Transverse colon (tissue), 4 donors: ENCODE measurements around the gene SEPTIN8. TPM values are rescaled to one million over a fixed set of nuclear protein-coding genes. Genes with fewer than 3 reads are reported as not detected.

Source experiments
- DNase-seq: peaks from one replicate; pipeline ENCODE4 v3.0.0-alpha.2; 2019
- H3K27ac ChIP-seq, 4 donors: fragments of 200-600 bp; sonication (generic); 2 replicates each; pipeline ENCODE4 v1.5.1; 2016 to 2018; ENCODE audit warnings: inconsistent platforms in 4 of 4
- H3K27me3 ChIP-seq: fragments of 200-600 bp; sonication (generic); 2 replicates; pipeline ENCODE4 v1.5.1; 2017; ENCODE audit warnings: inconsistent platforms
- H3K36me3 ChIP-seq, 4 donors: fragments of 200-600 bp; sonication (generic); 2 replicates each; pipeline ENCODE4 v1.5.1; 2017 to 2019; ENCODE audit warnings: inconsistent platforms in 4 of 4
- H3K4me1 ChIP-seq, 4 donors: fragments of 200-600 bp; sonication (generic); 2 replicates each; pipeline ENCODE4 v1.5.1; 2017 to 2020; ENCODE audit warnings: inconsistent platforms in 4 of 4
- H3K4me3 ChIP-seq, 4 donors: fragments of 200-600 bp; sonication (generic); 1 replicate in 1 of 4; 2 replicates in 3 of 4; pipeline versions ENCODE4 v1.5.1 to v1.6.1; 2017 to 2019; ENCODE audit warnings: inconsistent platforms in 4 of 4
- H3K9me3 ChIP-seq, 2 donors: fragments of 200-600 bp; sonication (generic); 2 replicates each; pipeline ENCODE4 v1.5.1; 2017 to 2019; ENCODE audit warnings: inconsistent platforms in 2 of 2
- CTCF ChIP-seq, 5 experiments: fragments of 200-600 bp in 3 of 5; fragments of 450-650 bp in 2 of 5; sonication (generic) in 3 of 5; IDR thresholded peaks; 1 replicate in 2 of 5; 2 replicates in 3 of 5; pipeline ENCODE4 v1.5.1; 2016 to 2017; ENCODE audit warnings: antibody characterized with exemption in 5 of 5, inconsistent platforms in 3 of 5, mild to moderate bottlenecking in 2 of 5, moderate library complexity in 1 of 5
- EP300 ChIP-seq: sonication (generic); formaldehyde crosslinking; IDR thresholded peaks from one replicate; pipeline ENCODE4 v1.6.1; 2017; ENCODE audit warnings: antibody characterized with exemption, low read depth
- POLR2A ChIP-seq: fragments of 450-650 bp; IDR thresholded peaks from one replicate; pipeline ENCODE4 v1.6.1; 2016; ENCODE audit warnings: antibody characterized with exemption, mild to moderate bottlenecking, moderate library complexity
- POLR2AphosphoS5 ChIP-seq, 3 donors: sonication (generic); formaldehyde crosslinking; IDR thresholded peaks; one replicate each; pipeline ENCODE4 v1.6.1; 2016; ENCODE audit warnings: antibody characterized with exemption in 3 of 3
- WGBS, 2 donors: methylation state at CpG; one replicate each; pipeline ENCODE4 v1.1.5; 2018; ENCODE audit warnings: low coverage in 1 of 2; 5-methylcytosine and 5-hydroxymethylcytosine counted together
- in situ Hi-C, 4 donors: fragments of 200-750 bp; cut with MboI; loops; one replicate each; pipeline versions ENCODE4 v1.15.0 to v1.15.1; 2017; ENCODE audit warnings: low sequenced_read_pairs in 3 of 4, low pct_ligation_motif_present in 1 of 4, low pct_unique_long_range_greater_than_20kb in 1 of 4
- intact Hi-C: fragments of 100-400 bp; cut with DNase I; formaldehyde crosslinking; loops from one replicate; pipeline ENCODE4 v1.15.1; 2023; ENCODE audit warnings: low total_unique reads
- total RNA-seq, 4 donors: library from RNA; depleted of rRNA; stranded (reverse); fragments of >200 nt; gene quantifications; one replicate each; pipeline ENCODE4 v1.1.0, GENCODE V29; 2016

The SEPTIN8 gene
- total RNA-seq, 4 donors from 2014 or later: 38.4 to 70.7 (median 53.5) TPM

- no peaks in the 10 kb centered on the region for H3K9me3 ChIP-seq
- WGBS, 2 donors: 88 to 94% methylated on average over 1 of the region's 1 CpG
- no peaks in the 10 kb centered on the region for H3K36me3 ChIP-seq
- no peak overlapping the region for H3K27ac ChIP-seq
- H3K27me3 ChIP-seq: peaks cover 41% of the 10 kb centered on the region
- TF ChIP-seq EP300 (no peak), CTCF (IDR thresholded peaks at IDR 0.05) (no peak), POLR2AphosphoS5 (IDR thresholded peaks at IDR 0.05) (no peak), POLR2A (no peak)
- no peak overlapping the region for H3K4me3 ChIP-seq
- in situ Hi-C loops (loop anchor here in 2 of 4 donors (25.0 kb wide), 1 partner anchor 428 kb away; no protein-coding TSS in a partner anchor), intact Hi-C loops (no loop called here)
- DNase-seq: no peak
- peaks cover 0 to 22% (median 17%) of the 10 kb centered on the region in 4 donors for H3K4me1 ChIP-seq
Observed at GRCh38 chr5:132815454-132815853, 38.4 kb upstream of the SEPTIN8 start.

DNA sequence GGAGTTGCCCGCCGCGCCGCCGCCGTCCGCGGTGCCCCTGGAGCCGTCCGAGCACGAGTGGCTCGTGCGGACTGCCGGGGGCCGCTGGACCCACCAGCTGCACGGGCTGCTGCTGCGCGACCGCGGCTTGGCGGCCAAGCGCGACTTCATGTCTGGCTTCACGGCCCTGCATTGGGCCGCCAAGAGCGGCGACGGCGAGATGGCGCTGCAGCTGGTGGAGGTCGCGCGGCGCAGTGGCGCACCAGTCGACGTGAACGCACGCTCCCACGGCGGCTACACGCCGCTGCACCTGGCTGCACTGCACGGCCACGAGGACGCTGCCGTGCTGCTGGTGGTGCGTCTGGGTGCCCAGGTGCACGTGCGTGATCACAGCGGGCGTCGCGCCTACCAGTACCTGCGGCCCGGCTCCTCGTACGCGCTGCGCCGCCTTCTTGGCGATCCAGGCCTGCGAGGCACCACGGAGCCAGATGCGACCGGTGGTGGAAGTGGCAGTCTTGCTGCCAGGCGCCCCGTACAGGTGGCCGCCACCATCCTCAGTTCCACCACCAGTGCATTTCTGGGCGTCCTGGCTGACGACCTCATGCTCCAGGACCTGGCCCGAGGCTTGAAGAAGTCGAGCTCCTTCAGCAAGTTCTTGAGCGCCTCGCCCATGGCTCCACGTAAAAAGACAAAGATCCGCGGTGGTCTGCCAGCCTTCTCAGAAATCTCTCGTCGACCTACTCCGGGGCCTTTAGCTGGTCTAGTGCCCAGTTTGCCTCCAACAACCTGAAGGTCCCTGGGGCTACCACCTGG lies 37.7 kb upstream of the SEPTIN8 start:
- WGBS, 2 donors: 81 to 100% methylated on average over 5 to 68 of the region's 81 CpGs
- TF ChIP-seq POLR2A (no peak), EP300 (no peak), POLR2AphosphoS5 (IDR thresholded peaks at IDR 0.05) (no peak), CTCF (IDR thresholded peaks at IDR 0.05) (no peak)
- Histone ChIP-seq H3K4me3 (peak overlapping the region in 3 of 4 donors; percentile 37 to 59 (median 49)), H3K27me3 (peaks cover 46% of the 10 kb centered on the region), H3K9me3 (no peaks in the 10 kb centered on the region), H3K36me3 (no peaks in the 10 kb centered on the region), H3K4me1 (peaks cover 0 to 20% (median 11%) of the 10 kb centered on the region in 4 donors), H3K27ac (peak overlapping the region in 3 of 4 donors; percentile 78 to 84 (median 83))
- DNase-seq: no peak
- intact Hi-C loops (no loop called here), in situ Hi-C loops (loop anchor here in 2 of 4 donors (25.0 kb wide), 1 partner anchor 427 kb away; no protein-coding TSS in a partner anchor)

DNA sequence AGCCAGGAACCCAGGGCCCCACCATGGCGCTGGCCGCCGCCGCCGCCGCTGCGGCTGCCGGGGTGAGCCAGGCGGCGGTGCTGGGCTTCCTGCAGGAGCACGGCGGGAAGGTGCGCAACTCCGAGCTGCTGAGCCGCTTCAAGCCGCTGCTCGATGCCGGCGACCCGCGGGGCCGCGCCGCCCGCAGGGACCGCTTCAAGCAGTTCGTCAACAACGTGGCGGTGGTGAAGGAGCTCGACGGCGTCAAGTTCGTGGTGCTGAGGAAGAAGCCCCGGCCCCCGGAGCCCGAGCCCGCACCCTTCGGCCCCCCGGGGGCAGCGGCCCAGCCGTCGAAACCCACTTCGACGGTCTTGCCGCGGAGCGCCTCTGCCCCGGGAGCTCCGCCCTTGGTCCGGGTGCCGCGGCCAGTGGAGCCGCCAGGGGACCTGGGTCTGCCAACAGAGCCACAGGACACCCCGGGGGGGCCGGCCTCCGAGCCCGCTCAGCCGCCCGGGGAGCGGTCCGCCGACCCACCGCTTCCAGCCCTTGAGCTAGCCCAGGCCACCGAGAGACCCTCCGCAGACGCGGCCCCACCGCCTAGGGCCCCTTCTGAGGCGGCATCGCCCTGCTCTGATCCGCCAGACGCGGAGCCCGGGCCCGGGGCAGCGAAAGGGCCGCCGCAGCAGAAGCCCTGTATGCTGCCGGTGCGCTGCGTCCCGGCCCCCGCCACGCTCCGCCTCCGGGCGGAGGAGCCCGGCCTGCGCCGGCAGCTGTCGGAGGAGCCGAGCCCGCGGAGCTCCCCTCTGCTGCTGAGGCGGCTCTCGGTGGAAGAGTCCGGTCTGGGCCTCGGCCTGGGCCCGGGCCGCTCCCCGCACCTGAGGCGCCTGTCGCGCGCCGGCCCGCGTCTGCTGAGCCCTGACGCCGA lies 36.8 kb upstream of the SEPTIN8 start:
- peak overlapping the region; percentile 21 to 59 (median 43) for H3K4me3 ChIP-seq
- H3K27me3 ChIP-seq: peaks cover 53% of the 10 kb centered on the region
- peak; percentile 48 for DNase-seq
- H3K4me1 ChIP-seq: peaks cover 0 to 26% (median 11%) of the 10 kb centered on the region in 4 donors
- in situ Hi-C loops: loop anchor here in 2 of 4 donors (25.0 kb wide), 1 partner anchor 427 kb away; no protein-coding TSS in a partner anchor
- intact Hi-C loops: no loop called here
- peak overlapping the region; percentile 64 to 84 (median 80) for H3K27ac ChIP-seq
- H3K9me3 ChIP-seq: no peaks in the 10 kb centered on the region
- TF ChIP-seq CTCF (IDR thresholded peaks at IDR 0.05): peak in 1 of 5 experiments; percentile 37
- TF ChIP-seq POLR2AphosphoS5 (IDR thresholded peaks at IDR 0.05): peak in 1 of 3 donors; percentile 29
- peak; percentile 38 for TF ChIP-seq POLR2A
- no peak for TF ChIP-seq EP300
- H3K36me3 ChIP-seq: no peaks in the 10 kb centered on the region
- WGBS, 2 donors: 7% methylated on average over 65 of the region's 110 CpGs; no CpG with 5 or more reads in 1 of the 2 donors
